HepG2 (cell line): ENCODE results near the gene DPP7. TPM values are rescaled to one million over a fixed set of nuclear protein-coding genes. Genes with fewer than 3 reads are reported as not detected.

Experiments used
- BRD4 ChIP-seq: sonication (generic); formaldehyde crosslinking; IDR thresholded peaks from 2 replicates; pipeline ENCODE4 v1.4.0; 2020; ENCODE audit warnings: missing genetic modification reagents
- DNMT1 ChIP-seq: sonication (generic); formaldehyde crosslinking; IDR thresholded peaks from 2 replicates; pipeline ENCODE4 v1.5.1; 2020; ENCODE audit warnings: mild to moderate bottlenecking, missing genetic modification reagents
- GATA4 ChIP-seq: sonication (generic); IDR thresholded peaks from 2 replicates; pipeline ENCODE4 v1.6.1; 2016; ENCODE audit warnings: antibody characterized with exemption, low read depth, borderline replicate concordance
- HMGXB4 ChIP-seq, 2 experiments: sonication (generic) in 1 of 2; formaldehyde crosslinking in 1 of 2; IDR thresholded peaks; 2 replicates each; pipeline versions ENCODE4 v1.4.0 to v1.6.1; 2018 to 2020; ENCODE audit warnings: missing genetic modification reagents in 2 of 2, borderline replicate concordance in 1 of 2, low read depth in 1 of 2, mild to moderate bottlenecking in 1 of 2, missing biosample characterization in 1 of 2
- MATR3 ChIP-seq: sonication (generic); formaldehyde crosslinking; IDR thresholded peaks from 2 replicates; pipeline ENCODE4 v1.4.0; 2020; ENCODE audit warnings: missing genetic modification reagents
- PRMT3 ChIP-seq: sonication (generic); formaldehyde crosslinking; IDR thresholded peaks from 2 replicates; pipeline ENCODE4 v1.8.1; 2022; ENCODE audit warnings: low read depth, mild to moderate bottlenecking, moderate library complexity, missing genetic modification reagents, borderline replicate concordance
- SRSF4 ChIP-seq: fragments of 200-400 bp; formaldehyde crosslinking; IDR thresholded peaks from one replicate; pipeline ENCODE4 v1.6.1; 2018; ENCODE audit warnings: mild to moderate bottlenecking, low read depth, low read length, moderate library complexity; ENCODE audit not compliant: poor library complexity, severe bottlenecking
- ZFX ChIP-seq: sonication (generic); formaldehyde crosslinking; IDR thresholded peaks from 2 replicates; pipeline ENCODE4 v1.4.0; 2020; ENCODE audit warnings: mild to moderate bottlenecking, low read depth, missing genetic modification reagents, moderate library complexity
- ZNF230 ChIP-seq: sonication (generic); formaldehyde crosslinking; IDR thresholded peaks from 2 replicates; pipeline ENCODE4 v1.4.0; 2020; ENCODE audit warnings: mild to moderate bottlenecking, missing genetic modification reagents
- ZNF296 ChIP-seq: sonication (generic); formaldehyde crosslinking; conservative IDR thresholded peaks from 2 replicates; pipeline ENCODE4 v1.5.0; 2020; ENCODE audit warnings: mild to moderate bottlenecking, missing genetic modification reagents
- ZNF629 ChIP-seq: sonication (generic); formaldehyde crosslinking; conservative IDR thresholded peaks from 2 replicates; pipeline ENCODE4 v1.5.0; 2020; ENCODE audit warnings: missing genetic modification reagents
- ZNF704 ChIP-seq: sonication (generic); formaldehyde crosslinking; IDR thresholded peaks from 2 replicates; pipeline ENCODE4 v1.8.1; 2023; ENCODE audit warnings: mild to moderate bottlenecking, inconsistent platforms, moderate library complexity, missing genetic modification reagents, borderline replicate concordance
- polyA plus RNA-seq, 8 experiments: library from polyadenylated mRNA; depleted of rRNA in 3 of 8; stranded (reverse) in 7 of 8; unstranded in 1 of 8; fragments of >200 nt; fragmentation: Illumina TruSeq in 4 of 8; extraction: Trizol in 4 of 8; gene quantifications; 2 replicates each; pipeline versions ENCODE4 v1.2.1 to v1.2.3, GENCODE V29; 2011 to 2016; ENCODE audit warnings: low read depth in 4 of 8, missing spikeins in 1 of 8, mixed read lengths in 1 of 8; ENCODE audit not compliant: insufficient read depth in 1 of 8
- total RNA-seq, 5 experiments: library from RNA; depleted of rRNA; stranded (reverse); fragments of >200 nt; fragmentation: Illumina TruSeq; extraction: Trizol; gene quantifications; 2 replicates each; pipeline ENCODE4 v1.2.3, GENCODE V29; 2016; ENCODE audit warnings: low read depth in 1 of 5

Gene DPP7
- total and polyA plus RNA-seq, 2 of the 13 experiments (the other 11 are each of a cell fraction or from before 2014, with no cell fraction given): 1.2 to 4.5 TPM

DNA sequence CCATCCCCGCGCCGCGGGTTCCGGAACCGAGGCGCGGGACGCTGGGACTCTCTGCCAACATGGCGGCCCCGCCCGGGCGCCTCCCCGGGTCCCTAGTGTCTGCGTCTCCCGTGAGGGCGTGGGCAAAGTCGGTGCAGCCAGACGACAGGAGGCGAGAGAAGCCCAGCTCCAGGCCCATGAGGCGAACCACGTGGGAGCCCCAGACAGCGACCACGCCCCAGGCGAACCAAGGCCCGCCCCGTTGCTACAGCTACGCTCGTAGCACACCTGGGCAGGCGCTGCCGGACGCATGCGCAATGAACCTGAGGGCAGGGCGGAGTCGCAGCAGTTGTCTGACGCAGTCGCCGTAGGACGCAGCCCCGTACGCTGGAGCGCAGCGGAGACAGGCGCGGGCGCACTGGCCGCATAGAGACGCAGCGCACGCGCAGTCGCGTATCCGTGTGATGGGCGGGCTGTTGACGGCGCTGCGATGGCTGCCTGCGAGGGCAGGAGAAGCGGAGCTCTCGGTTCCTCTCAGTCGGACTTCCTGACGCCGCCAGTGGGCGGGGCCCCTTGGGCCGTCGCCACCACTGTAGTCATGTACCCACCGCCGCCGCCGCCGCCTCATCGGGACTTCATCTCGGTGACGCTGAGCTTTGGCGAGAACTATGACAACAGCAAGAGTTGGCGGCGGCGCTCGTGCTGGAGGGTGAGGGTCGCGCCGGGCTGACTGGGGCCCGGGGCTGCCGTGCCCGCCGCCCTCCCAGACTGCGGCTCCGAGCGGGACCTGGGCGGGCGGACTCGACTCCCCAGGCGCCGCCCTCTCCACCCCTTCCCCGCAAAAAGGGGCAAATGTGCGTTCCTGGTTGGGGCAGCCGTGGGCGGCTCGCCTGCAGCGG, 27.8 kb downstream of the DPP7 start, which contains the start of gene MAN1B1 (continued):
- 0 out of 2 replicates have a peak, but pooled peaks have one; percentile 22 for TF ChIP-seq ZNF704
- TF ChIP-seq PRMT3 (CRISPR knock-in tag): no peak
- TF ChIP-seq ZNF230 (CRISPR knock-in tag): 0 out of 2 replicates have a peak, but pooled peaks have one; percentile 14
- TF ChIP-seq HMGXB4 (CRISPR knock-in tag; IDR thresholded peaks at IDR 0.05; ENCODE audit: borderline replicate concordance in 1 of 2, low read depth in 1 of 2): peak; percentile 28 to 65; a peak in 3 of 4 replicates
- no peak for TF ChIP-seq MATR3 (CRISPR knock-in tag)
- TF ChIP-seq BRD4 (CRISPR knock-in tag): peak; percentile 38; the same call in 1 of the 2 replicates
- TF ChIP-seq ZFX (CRISPR knock-in tag): peak; percentile 72
- TF ChIP-seq ZNF629: no peak
- 0 out of 2 replicates have a peak, but pooled peaks have one; percentile 25 for TF ChIP-seq GATA4
- TF ChIP-seq ZNF296: no peak
- TF ChIP-seq SRSF4: no peak
- TF ChIP-seq DNMT1 (CRISPR knock-in tag): no peak
